Prostate gland (tissue), 2 donors: ENCODE data around the gene ARMC9.

ENCODE experiments used
- POLR2AphosphoS5 ChIP-seq: sonication (generic); formaldehyde crosslinking; IDR thresholded peaks from one replicate; pipeline ENCODE4 v1.6.1; 2017; ENCODE audit warnings: antibody characterized with exemption
- TF ChIP-seq, protein P1 (sequence below), 4 experiments: fragments of 200-600 bp in 2 of 4; fragments of 450-650 bp in 2 of 4; sonication (generic) in 2 of 4; IDR thresholded peaks; 1 replicate in 3 of 4; 2 replicates in 1 of 4; pipeline ENCODE4 v1.5.1; 2016 to 2019; ENCODE audit warnings: antibody characterized with exemption in 4 of 4, mild to moderate bottlenecking in 2 of 4, moderate library complexity in 2 of 4

DNA sequence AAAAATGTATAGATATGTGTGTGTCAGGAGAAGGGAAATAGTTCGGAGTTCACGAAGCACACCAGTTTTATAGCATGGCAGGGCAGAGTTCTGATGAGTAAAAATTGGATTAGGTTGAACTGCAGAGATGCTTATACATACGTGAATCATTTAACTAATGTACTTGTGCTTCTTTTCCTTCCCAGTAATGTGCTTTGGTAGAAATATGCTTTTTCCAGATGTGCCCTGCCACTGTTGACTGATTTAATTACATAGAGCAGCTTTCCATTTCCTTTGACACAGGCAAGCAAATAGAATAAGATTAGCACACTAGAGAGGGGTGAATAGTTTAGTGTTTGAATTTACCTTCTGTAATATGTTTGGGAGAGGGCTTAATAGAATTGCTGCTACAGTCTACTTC lies 28.9 kb upstream of the ARMC9 start:
- TF ChIP-seq, protein P1, sequence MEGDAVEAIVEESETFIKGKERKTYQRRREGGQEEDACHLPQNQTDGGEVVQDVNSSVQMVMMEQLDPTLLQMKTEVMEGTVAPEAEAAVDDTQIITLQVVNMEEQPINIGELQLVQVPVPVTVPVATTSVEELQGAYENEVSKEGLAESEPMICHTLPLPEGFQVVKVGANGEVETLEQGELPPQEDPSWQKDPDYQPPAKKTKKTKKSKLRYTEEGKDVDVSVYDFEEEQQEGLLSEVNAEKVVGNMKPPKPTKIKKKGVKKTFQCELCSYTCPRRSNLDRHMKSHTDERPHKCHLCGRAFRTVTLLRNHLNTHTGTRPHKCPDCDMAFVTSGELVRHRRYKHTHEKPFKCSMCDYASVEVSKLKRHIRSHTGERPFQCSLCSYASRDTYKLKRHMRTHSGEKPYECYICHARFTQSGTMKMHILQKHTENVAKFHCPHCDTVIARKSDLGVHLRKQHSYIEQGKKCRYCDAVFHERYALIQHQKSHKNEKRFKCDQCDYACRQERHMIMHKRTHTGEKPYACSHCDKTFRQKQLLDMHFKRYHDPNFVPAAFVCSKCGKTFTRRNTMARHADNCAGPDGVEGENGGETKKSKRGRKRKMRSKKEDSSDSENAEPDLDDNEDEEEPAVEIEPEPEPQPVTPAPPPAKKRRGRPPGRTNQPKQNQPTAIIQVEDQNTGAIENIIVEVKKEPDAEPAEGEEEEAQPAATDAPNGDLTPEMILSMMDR (IDR thresholded peaks at IDR 0.05) = no peak
- TF ChIP-seq POLR2AphosphoS5 = no peak
